Loucy (cell line): Measurements from ENCODE around the gene ILK.

Experiments
- H2AFZ ChIP-seq: fragments of 200-600 bp; sonication (generic); 2 replicates; pipeline ENCODE4 v1.6.0; 2016; ENCODE audit warnings: antibody characterized with exemption, mild to moderate bottlenecking, low read length, moderate library complexity
- H3F3A ChIP-seq: fragments of 200-600 bp; 2 replicates; pipeline ENCODE4 v1.6.0; 2016; ENCODE audit warnings: antibody characterized with exemption, low read depth, mild to moderate bottlenecking
- H3K27me3 ChIP-seq: fragments of 200-600 bp; sonication (generic); 2 replicates; pipeline ENCODE4 v1.6.1; 2014; ENCODE audit warnings: low read length, mild to moderate bottlenecking; ENCODE audit not compliant: insufficient read depth, poor library complexity, severe bottlenecking
- H3K36me3 ChIP-seq: fragments of 200-600 bp; sonication (generic); 2 replicates; pipeline ENCODE4 v1.6.1; 2016; ENCODE audit warnings: low read length; ENCODE audit not compliant: insufficient read depth
- H3K4me1 ChIP-seq: fragments of 200-600 bp; sonication (generic); 2 replicates; pipeline ENCODE4 v1.5.1; 2014; ENCODE audit warnings: low read length, mild to moderate bottlenecking; ENCODE audit not compliant: insufficient read depth, poor library complexity, severe bottlenecking
- H3K4me2 ChIP-seq: fragments of 200-600 bp; sonication (generic); 2 replicates; pipeline ENCODE4 v1.6.0; 2014; ENCODE audit warnings: antibody characterized with exemption, low read length, low read depth, mild to moderate bottlenecking; ENCODE audit not compliant: poor library complexity, severe bottlenecking
- H3K4me3 ChIP-seq: fragments of 200-600 bp; sonication (generic); 2 replicates; pipeline ENCODE4 v1.5.1; 2014; ENCODE audit warnings: low read length, mild to moderate bottlenecking, mixed read lengths; ENCODE audit not compliant: poor library complexity, severe bottlenecking
- H3K79me2 ChIP-seq: fragments of 200-600 bp; sonication (generic); 2 replicates; pipeline ENCODE4 v1.6.1; 2014; ENCODE audit warnings: low read length; ENCODE audit not compliant: insufficient read depth
- H3K9ac ChIP-seq: fragments of 200-600 bp; sonication (generic); 2 replicates; pipeline ENCODE4 v1.6.0; 2014; ENCODE audit warnings: mild to moderate bottlenecking, low read depth, low read length, moderate library complexity; ENCODE audit not compliant: poor library complexity, severe bottlenecking
- H3K9me2 ChIP-seq: fragments of 200-600 bp; sonication (generic); replicated peaks from 2 replicates; pipeline ENCODE4 v1.6.1; 2016; ENCODE audit warnings: low read depth, low read length, mixed read lengths
- H3K9me3 ChIP-seq: fragments of 200-600 bp; sonication (generic); 2 replicates; pipeline ENCODE4 v1.6.1; 2014; ENCODE audit warnings: mild to moderate bottlenecking, antibody characterized with exemption, low read length, low read depth; ENCODE audit not compliant: insufficient read depth
- H4K20me1 ChIP-seq: fragments of 200-600 bp; sonication (generic); 2 replicates; pipeline ENCODE4 v1.6.0; 2014; ENCODE audit warnings: antibody characterized with exemption, low read length, mild to moderate bottlenecking; ENCODE audit not compliant: insufficient read depth, poor library complexity, severe bottlenecking
- EZH2phosphoT487 ChIP-seq: fragments of 200-600 bp; IDR thresholded peaks from 2 replicates; pipeline ENCODE4 v1.6.1; 2018; ENCODE audit warnings: antibody characterized with exemption, mild to moderate bottlenecking, moderate library complexity, borderline replicate concordance
- TF ChIP-seq, protein P1 (sequence below): fragments of 200-600 bp; sonication (generic); conservative IDR thresholded peaks from 2 replicates; pipeline ENCODE4 v1.5.1; 2014; ENCODE audit warnings: mild to moderate bottlenecking, antibody characterized with exemption, low read length

ILK gene

DNA sequence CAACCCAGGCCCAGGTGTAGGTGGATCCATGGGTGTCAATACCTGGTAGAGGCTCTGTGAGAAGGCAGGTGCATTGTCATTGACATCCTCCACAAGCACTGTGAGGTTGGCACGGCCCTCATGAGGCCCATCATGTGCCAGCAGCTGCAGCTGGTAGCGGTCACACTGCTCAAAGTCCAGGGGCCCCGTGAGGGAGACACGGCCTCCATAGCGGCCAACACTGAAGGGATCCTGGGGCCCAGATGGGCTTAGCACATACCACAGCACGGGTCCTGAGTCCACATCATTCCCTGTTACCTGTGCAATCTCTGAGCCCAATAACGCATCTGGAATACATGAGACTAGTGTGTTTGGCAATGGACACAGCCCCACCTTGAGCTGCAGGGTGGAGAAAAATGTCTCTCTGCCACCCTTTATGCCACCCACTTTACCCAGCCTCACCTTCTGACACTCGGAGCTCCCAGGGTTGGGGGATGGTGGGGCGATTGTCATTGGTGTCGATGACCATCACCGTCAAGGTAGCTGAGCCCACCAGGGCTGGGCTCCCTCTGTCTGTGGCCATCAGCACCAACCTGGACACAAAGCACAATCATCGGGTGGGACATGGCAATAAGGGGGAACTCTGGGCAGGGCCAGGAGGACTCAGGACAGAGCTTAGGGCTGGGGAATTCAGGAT, 21.7 kb downstream of the ILK start:
- Histone ChIP-seq H3K4me3 (no peak overlapping the region), H3K9me2 (no peaks in the 10 kb centered on the region), H3K27me3 (no peaks in the 10 kb centered on the region), H3F3A (no peaks in the 10 kb centered on the region), H2AFZ (no peak overlapping the region), H3K9ac (no peak overlapping the region), H3K36me3 (no peaks in the 10 kb centered on the region), H4K20me1 (no peaks in the 10 kb centered on the region), H3K79me2 (no peaks in the 10 kb centered on the region), H3K4me1 (peaks cover 5% of the 10 kb centered on the region), H3K9me3 (no peaks in the 10 kb centered on the region), H3K4me2 (no peak overlapping the region)
- TF ChIP-seq, protein P1, sequence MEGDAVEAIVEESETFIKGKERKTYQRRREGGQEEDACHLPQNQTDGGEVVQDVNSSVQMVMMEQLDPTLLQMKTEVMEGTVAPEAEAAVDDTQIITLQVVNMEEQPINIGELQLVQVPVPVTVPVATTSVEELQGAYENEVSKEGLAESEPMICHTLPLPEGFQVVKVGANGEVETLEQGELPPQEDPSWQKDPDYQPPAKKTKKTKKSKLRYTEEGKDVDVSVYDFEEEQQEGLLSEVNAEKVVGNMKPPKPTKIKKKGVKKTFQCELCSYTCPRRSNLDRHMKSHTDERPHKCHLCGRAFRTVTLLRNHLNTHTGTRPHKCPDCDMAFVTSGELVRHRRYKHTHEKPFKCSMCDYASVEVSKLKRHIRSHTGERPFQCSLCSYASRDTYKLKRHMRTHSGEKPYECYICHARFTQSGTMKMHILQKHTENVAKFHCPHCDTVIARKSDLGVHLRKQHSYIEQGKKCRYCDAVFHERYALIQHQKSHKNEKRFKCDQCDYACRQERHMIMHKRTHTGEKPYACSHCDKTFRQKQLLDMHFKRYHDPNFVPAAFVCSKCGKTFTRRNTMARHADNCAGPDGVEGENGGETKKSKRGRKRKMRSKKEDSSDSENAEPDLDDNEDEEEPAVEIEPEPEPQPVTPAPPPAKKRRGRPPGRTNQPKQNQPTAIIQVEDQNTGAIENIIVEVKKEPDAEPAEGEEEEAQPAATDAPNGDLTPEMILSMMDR: no peak
- no peak for TF ChIP-seq EZH2phosphoT487

DNA sequence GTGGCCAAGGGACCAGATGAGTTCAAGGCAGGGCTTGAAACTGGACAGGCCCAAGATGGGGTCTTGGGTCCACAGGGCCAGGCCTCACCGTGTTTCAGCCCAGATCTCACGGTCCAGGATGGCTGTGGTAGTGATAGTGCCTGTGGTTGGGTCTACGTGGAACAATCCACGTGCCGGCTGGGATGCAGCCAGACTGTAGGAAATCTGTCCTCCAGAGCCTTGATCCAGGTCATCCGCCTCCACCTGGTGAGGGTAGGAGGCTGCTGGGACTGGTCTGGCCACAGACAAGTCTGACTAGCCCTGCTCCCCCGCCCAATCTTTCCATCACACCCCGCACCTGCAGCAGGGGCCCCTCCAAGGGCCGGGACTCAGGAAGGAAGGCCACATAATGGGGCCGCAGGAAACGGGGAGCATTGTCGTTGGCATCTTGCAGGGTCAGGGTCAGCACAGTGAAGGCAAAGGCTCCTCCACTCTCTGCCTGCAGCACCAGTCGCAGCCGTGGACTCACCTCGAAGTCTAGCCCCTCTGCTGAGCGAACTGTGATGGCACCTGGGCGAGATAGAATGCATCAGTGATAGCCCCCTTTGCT, 22.4 kb downstream of the ILK start:
- H3K36me3 ChIP-seq: no peaks in the 10 kb centered on the region
- H3K4me2 ChIP-seq: no peak overlapping the region

DNA sequence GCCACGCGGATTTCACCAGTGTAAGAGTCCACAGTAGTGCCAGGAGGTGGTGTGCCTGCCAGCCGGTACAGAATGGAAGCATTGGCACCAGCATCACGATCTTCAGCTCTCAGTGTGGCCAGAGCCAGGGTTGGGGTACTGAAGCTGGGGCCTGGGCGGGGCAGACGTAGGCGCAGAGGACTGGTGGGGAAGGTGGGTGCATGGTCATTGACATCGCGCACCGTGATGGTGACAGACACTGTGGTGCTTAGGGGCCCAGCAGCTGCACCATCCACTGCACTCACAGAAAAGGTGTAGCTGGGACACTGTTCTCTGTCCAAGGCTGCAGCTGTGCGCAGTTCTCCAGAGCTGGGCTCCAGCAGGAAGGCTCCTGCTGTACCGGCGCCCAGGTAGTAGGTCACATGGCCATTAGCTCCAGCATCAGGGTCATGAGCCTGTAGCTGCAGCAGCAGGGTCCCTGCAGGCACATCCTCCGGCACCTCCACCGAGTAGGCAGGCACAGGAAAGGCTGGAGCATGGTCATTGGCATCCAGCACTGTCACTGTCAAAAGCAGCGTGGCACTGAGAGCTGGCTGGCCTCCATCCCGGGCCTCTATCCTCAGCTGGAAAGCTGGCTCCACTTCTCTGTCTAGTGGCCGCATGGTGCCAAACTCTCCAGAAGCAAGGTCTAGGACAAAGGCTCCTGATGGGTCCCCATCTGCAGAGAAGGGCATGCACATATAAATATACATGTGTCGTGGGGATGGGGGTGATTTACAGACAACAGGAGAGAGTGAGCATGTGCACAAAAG, 23.6 kb downstream of the ILK start:
- TF ChIP-seq, protein P1: no peak
- TF ChIP-seq EZH2phosphoT487: no peak
- Histone ChIP-seq H3K79me2 (no peaks in the 10 kb centered on the region), H3K36me3 (no peaks in the 10 kb centered on the region), H2AFZ (peak overlapping the region; percentile 54; the same call in 1 of the 2 replicates), H3K4me2 (peak overlapping the region; percentile 17), H4K20me1 (no peaks in the 10 kb centered on the region), H3K9ac (no peak overlapping the region), H3F3A (no peaks in the 10 kb centered on the region), H3K4me3 (no peak overlapping the region), H3K27me3 (no peaks in the 10 kb centered on the region), H3K9me3 (no peaks in the 10 kb centered on the region), H3K4me1 (peaks cover 5% of the 10 kb centered on the region), H3K9me2 (no peaks in the 10 kb centered on the region)

More for the DNA sequence above, 22.4 kb downstream of the ILK start:
- no peaks in the 10 kb centered on the region for H3K27me3 ChIP-seq
- H4K20me1 ChIP-seq: no peaks in the 10 kb centered on the region
- H3K9ac ChIP-seq: no peak overlapping the region
- TF ChIP-seq EZH2phosphoT487: no peak
- TF ChIP-seq, protein P1: no peak
- no peaks in the 10 kb centered on the region for H3K79me2 ChIP-seq
- H3K4me3 ChIP-seq: no peak overlapping the region
- peaks cover 5% of the 10 kb centered on the region for H3K4me1 ChIP-seq
- H3K9me2 ChIP-seq: no peaks in the 10 kb centered on the region
- no peaks in the 10 kb centered on the region for H3F3A ChIP-seq
- no peak overlapping the region for H2AFZ ChIP-seq
- H3K9me3 ChIP-seq: no peaks in the 10 kb centered on the region
